Measurements from ENCODE around the gene LRP8. TPM values are rescaled to one million over a fixed set of nuclear protein-coding genes. Genes with fewer than 3 reads are reported as not detected.

The LRP8 gene
- total and polyA plus RNA-seq, 11 donors = 0.27 to 8.0 (median 1.7) TPM

DNA sequence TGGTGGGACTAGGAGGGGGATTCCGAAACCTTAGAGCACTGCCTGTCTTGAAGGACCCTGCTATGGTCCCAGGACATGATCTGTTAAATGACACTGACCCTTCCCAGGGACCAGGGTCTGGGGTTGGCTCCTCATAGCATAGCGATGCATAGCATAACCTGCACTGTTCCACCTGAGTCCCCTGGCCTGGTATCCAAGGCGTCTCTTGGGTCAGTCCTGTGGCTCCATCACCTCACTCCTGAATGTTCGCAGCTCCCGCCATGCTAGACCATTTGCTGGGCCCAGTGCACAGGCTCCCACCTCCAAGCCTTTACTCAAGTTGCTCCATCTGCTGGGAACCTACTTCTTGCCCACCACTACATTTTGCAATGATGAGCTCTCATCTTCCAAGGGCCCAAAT, 50.5 kb downstream of the LRP8 start:
- no peak overlapping the region for H3K4me3 ChIP-seq
- ATAC-seq (no peak), DNase-seq (peak in 1 of 5 donors; percentile 16)
- H3K36me3 ChIP-seq = peaks cover 0 to 3% (median 0%) of the 10 kb centered on the region in 9 donors
- TF ChIP-seq CTCF (IDR thresholded peaks at IDR 0.05) = no peak
- TF ChIP-seq POLR2A (IDR thresholded peaks at IDR 0.05) = no peak
- no peaks in the 10 kb centered on the region for H3K4me1 ChIP-seq
- H3K9me3 ChIP-seq = no peaks in the 10 kb centered on the region
- H3K27me3 ChIP-seq = no peaks in the 10 kb centered on the region
- 93 to 98% (median 94%) methylated on average over 4 to 5 of the region's 5 CpGs for WGBS, 4 donors
- intact Hi-C loops (cut with DNase I) = loop anchor here in 2 of 10 donors (1.0 to 5.0 kb wide), 2 partner anchors 116 to 475 kb away; no protein-coding TSS in a partner anchor
- H3K27ac ChIP-seq = no peak overlapping the region

DNA sequence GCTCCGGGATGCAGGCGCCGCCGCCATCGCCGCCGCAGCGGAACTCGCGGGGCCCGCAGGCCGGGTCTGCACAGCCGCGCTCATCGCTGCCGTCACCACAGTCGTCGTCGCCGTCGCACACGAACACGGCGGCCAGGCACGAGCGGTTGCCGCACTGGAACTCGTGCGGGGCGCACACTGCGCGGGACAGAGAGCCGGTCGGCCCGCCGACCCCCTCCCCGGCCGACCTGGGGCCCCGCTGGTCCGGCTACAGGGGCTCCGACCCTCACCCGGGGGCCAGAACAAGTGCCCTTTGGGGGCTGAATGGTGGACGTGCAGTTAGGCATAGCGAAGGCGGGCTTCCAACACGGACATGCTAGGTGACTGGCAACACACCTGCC, 51.0 kb downstream of the LRP8 start:
- Histone ChIP-seq H3K36me3 (peaks cover 0 to 3% (median 0%) of the 10 kb centered on the region in 9 donors), H3K4me3 (no peak overlapping the region), H3K4me1 (no peaks in the 10 kb centered on the region), H3K27me3 (no peaks in the 10 kb centered on the region), H3K27ac (no peak overlapping the region), H3K9me3 (no peaks in the 10 kb centered on the region)
- DNase-seq = peak in 1 of 5 donors; percentile 13
- TF ChIP-seq CTCF (IDR thresholded peaks at IDR 0.05) = no peak
- TF ChIP-seq POLR2A (IDR thresholded peaks at IDR 0.05) = no peak
- 73 to 84% (median 80%) methylated on average over 26 to 46 of the region's 46 CpGs for WGBS, 4 donors
- intact Hi-C loops (cut with DNase I) = loop anchor here in 2 of 10 donors (1.0 to 5.0 kb wide), 2 partner anchors 116 to 475 kb away; no protein-coding TSS in a partner anchor
- no peak for ATAC-seq

- Histone ChIP-seq H3K27me3 (no peaks in the 10 kb centered on the region), H3K4me3 (no peak overlapping the region), H3K27ac (no peak overlapping the region), H3K9me3 (no peaks in the 10 kb centered on the region), H3K36me3 (peaks cover 0 to 3% (median 0%) of the 10 kb centered on the region in 9 donors), H3K4me1 (no peaks in the 10 kb centered on the region)
- WGBS, 4 donors = 74 to 90% (median 85%) methylated on average over 38 to 48 of the region's 48 CpGs
- DNase-seq (no peak), ATAC-seq (no peak)
- intact Hi-C loops (cut with DNase I) = loop anchor here in 1 of 10 donors (5.0 kb wide), 1 partner anchor 476 kb away; no protein-coding TSS in a partner anchor
- TF ChIP-seq POLR2A (IDR thresholded peaks at IDR 0.05) (no peak), CTCF (IDR thresholded peaks at IDR 0.05) (no peak)
Measured at GRCh38 chr1:53276153-53276901, 51.5 kb downstream of the LRP8 start.

- ATAC-seq = no peak
- WGBS, 4 donors = 82 to 100% (median 84%) methylated on average over 1 to 3 of the region's 3 CpGs
- DNase-seq = no peak
Measured at GRCh38 chr1:53275566-53275965, 52.3 kb downstream of the LRP8 start.

More at GRCh38 chr1:53275566-53275965, 52.3 kb downstream of the LRP8 start:
- no peaks in the 10 kb centered on the region for H3K4me1 ChIP-seq
- TF ChIP-seq POLR2A (IDR thresholded peaks at IDR 0.05) (no peak), CTCF (IDR thresholded peaks at IDR 0.05) (no peak)
- peaks cover 0 to 3% (median 0%) of the 10 kb centered on the region in 9 donors for H3K36me3 ChIP-seq
- H3K4me3 ChIP-seq = no peak overlapping the region
- H3K9me3 ChIP-seq = no peaks in the 10 kb centered on the region
- no peaks in the 10 kb centered on the region for H3K27me3 ChIP-seq
- intact Hi-C loops (cut with DNase I) = loop anchor here in 1 of 10 donors (5.0 kb wide), 1 partner anchor 477 kb away; no protein-coding TSS in a partner anchor
- no peak overlapping the region for H3K27ac ChIP-seq

Data from heart left ventricle (tissue), 16 donors.